ENCODE measurements around the gene UQCRC1. TPM values are rescaled to one million over a fixed set of nuclear protein-coding genes. Genes with fewer than 3 reads are reported as not detected.

UQCRC1 gene
- total RNA-seq, 1 donor from 2014 or later, result 390 TPM

DNA sequence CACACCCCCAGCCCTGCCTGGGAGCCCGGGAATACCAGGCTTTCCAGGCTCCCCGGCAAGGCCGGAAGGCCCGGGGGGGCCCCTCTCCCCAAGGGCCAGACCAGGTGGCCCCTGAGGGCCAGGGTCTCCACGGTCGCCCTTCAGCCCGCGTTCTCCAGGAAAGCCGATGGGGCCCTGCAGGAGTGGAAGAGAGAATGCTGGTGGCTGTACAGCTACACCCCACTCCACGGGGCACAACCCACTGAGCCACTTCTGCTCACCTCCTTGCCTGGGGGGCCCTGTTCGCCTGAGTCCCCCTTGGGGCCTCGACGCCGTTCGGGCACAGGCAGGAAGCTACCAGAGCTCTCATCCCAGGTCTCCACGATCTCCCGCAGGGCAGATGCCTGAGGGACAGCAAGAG, 34.1 kb downstream of the UQCRC1 start:
- no peak for DNase-seq (ENCODE audit: low read depth)

DNA sequence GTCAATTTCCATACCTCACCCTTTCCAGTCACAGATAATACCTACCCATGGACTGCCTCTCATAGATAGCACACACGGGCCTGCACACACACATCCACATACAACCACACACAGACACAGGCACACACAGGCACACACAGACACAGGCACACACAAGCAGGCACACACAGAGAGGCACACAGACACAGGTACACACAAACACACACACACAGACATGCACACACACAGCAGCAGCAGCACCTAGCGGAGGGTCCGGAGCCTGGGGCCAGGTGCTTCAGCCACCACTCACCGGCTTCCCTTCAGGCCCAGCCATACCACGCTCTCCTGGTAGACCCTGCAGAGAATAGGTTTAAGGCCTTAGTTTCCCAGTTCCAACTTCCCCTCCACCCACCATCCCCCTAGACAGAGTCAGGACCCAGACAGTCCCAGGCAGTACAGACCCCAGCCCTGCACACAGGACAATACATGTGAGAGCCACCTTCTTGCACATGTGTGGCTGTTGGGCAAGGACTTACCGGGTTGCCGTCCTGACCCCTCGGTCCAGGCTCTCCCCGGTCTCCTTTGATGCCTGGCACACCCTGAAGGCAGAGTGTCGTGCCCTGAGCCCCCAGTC, 35.4 kb downstream of the UQCRC1 start:
- DNase-seq (ENCODE audit: low read depth), result no peak

DNA sequence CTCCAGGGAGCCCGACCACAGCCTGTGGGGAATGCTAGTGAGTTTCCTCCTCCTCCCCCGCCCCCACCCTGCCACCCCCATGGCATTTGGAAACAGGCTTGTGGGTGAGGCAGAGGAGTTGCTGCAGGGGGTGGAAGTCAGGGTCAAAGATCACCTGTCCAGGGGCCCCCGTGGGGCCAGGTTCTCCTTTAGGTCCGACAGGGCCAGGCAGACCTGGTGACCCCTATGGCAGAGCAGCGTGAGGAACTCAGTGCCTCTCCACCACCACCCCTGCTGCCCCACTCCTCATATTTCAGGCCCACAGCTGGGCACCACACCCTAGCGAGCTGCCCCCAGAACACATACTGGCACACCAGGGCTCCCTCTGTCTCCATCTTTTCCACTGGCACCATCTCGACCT, 36.9 kb downstream of the UQCRC1 start:
- DNase-seq (ENCODE audit: low read depth), result no peak

DNA sequence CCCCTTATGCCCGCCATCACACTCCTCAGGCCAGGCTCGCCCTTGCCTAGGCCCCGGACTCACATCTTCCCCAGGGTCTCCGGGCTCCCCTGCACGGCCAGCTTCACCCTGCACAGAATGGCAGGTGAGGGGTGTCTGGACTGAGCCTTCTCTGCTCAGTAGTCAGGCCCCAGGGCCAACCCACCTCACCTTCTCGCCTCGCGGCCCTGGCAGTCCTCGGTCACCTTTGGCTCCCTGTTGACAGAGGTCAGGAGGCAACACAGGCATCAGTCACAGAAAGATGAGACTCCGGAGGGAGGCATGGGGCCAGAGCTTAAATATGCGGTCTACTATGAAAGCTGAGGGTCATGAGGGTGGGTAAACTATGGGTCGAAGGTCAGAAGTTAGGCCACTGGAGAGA, 37.5 kb downstream of the UQCRC1 start:
- no peak for DNase-seq (ENCODE audit: low read depth)

DNA sequence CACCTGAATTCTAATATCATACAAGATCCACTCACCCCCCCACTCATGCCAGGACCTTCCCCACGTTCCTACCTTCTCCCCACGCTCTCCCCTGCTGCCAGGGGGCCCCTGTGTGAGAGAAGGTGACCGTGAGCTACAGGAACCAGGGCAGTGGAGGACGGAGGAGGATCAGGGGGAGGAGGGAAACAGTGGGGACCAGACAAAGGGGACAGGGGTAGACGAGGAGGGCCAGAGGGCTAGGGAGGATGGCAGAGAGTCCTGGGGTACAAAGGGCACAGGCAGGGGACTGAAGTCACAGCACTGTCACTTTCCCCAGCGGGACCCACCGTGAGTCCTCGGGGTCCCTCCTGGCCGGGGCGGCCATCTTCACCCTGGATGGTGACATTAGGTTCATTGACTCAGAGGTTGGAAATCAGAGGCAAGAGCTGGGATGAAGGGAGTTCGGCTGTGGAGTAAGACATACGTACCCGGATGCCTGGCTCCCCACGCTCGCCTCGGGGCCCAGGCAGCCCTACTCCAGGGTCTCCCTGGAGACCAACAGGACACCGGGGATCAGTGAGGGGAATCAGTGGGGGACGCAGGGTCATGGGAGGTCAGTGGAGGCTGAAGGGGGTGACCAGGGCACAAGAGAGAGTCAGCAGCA, 39.5 kb downstream of the UQCRC1 start:
- no peak for DNase-seq (ENCODE audit: low read depth)

DNA sequence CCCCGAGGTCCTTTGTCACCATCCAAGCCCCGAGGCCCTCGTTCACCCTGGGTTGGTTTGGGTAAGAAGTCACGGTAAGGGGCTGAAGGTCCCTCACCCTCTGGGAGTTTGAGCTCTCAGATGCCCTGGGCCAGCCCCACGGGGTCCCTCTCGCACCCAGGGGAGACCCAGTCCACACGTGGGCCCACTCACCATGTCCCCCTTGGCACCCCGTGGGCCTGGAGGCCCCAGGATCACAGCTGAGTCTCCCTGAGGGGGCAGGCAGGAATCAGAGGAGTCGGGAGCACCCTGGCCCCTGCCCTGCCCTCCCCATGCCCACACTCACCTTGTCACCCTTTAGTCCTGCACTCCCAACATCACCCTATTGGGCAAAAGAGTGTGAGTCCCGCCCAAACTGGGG, 40.0 kb downstream of the UQCRC1 start:
- no peak for DNase-seq (ENCODE audit: low read depth)

DNA sequence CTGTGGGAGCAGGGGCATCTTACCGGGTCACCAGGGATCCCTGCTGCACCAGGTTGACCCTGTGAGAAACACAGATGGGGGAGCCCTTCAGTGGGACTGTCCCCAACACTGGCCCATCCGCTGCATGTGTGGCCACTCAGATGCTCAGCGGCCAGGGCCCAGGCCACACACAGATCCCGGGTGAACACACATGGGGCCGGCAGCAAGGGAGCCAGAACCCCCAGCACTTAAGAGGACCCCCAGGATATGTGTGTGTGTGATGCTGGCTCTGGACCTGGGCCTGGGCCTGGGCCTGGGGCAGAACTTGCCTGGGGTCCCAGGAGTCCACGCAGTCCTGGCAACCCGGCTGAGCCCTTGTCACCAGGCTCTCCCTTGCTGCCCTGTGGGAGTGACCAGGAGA, 41.0 kb downstream of the UQCRC1 start:
- no peak for DNase-seq (ENCODE audit: low read depth)

DNA sequence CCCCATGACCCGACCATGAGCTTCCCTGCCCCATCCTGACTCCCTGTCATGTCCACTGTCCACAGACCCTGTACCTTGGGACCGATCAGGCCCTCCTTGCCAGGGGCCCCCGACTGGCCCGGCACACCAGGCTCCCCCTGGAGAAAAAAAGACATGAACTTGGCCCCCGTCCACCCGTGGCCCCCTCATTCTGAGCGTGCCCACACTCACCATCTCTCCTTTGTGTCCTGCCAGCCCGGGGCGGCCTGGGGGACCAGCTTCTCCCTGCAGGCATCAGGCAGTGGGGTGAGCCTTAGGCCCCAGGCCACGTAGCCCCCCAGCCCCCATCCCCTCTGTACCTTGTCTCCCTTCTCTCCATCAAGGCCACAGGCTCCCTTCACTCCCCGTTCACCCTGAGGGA, 41.9 kb downstream of the UQCRC1 start:
- DNase-seq (ENCODE audit: low read depth), result no peak

DNA sequence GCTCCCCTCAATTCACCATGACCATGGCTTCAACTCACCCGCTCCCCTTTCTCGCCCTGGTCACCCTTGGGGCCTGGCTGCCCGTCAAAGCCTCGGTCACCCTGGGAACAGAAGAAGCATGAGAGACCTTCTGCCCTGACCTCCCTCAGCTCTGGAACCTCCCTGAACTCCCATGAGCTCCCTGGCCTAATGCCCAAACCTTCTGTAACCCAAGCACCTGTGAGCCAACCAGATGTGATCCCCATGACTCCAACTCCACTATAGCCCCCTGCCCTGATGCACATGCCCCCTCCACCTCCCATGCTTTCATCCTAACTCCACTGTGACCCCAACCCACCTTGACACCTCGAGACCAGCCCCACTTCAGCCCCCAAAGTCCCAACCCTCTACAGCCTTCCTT, 42.4 kb downstream of the UQCRC1 start:
- DNase-seq (ENCODE audit: low read depth), result no peak

DNA sequence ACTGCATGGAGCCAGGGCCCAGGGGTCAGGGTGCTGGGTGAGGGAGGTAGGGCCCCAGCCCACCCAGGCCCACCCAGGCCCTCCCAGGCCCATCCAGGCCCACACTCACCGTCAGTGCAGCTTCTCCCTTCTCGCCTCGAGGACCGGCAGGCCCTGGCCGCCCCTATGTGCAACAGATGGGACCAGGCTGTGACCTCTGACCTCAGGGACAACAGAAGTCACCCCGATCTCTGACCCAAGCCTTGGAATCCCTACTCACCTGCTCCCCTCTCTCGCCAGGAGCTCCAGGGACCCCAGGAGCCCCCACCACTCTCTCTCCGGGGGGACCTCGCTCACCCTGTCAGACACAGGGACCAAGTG, 43.1 kb downstream of the UQCRC1 start:
- no peak for DNase-seq (ENCODE audit: low read depth)

DNA sequence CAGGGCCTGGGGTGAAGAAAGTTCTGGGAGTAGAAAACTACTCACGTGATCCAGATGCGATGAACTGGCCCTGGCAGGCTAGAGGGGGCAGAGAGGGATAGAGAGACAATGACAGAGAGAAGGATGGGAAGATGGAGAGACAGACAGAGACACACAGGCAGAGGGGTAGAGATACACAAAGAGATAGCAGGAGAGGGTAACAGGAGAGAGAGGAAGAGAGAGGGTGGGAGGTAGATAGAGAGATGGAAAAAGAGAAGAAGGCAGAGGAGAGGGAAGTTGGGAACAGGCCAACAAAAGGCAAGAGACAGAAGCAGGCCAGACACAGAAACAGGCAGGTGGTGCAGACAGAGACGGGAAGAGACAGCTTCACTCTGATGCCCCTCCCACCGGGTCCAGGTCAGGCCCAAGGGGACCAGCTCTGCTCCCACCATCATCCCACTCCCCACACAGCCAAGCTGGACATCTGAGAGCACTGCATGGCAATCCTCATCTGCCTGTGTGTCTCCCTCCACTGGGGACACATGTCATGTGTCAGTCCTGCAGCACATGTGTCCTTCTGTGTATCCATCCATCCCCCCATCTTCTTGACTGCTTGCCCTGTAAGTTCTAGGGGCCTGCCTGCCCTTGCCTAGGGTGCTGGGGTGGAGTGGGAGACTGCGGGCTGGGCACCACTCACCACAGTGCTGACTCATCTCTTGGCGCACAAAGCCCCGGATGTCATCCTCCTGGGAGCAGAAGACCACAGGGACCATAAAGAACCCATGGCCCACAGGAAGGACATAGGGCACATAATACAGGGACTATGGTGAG, 43.6 kb downstream of the UQCRC1 start:
- peak; percentile 75 for DNase-seq (ENCODE audit: low read depth)

DNA sequence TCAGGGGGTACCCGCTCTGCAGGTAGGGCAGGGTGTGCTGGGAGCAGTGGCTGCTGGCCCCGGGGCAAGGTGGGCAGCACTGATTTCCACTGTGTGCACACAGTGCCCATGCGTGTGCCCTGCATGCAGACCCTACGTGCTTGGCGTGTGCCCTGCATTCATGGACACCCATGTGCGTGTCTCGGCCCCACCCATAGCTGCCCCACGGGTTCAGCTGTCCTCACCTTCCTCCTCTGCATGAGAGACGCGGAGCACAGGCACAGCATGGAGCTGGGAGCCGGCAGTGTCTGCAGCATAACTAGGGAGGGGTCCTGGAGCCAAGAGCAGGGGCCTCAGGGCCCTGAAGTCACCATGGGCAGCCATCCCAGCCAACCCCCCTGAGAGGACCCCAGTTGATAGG, 44.3 kb downstream of the UQCRC1 start:
- no peak for DNase-seq (ENCODE audit: low read depth)

DNA sequence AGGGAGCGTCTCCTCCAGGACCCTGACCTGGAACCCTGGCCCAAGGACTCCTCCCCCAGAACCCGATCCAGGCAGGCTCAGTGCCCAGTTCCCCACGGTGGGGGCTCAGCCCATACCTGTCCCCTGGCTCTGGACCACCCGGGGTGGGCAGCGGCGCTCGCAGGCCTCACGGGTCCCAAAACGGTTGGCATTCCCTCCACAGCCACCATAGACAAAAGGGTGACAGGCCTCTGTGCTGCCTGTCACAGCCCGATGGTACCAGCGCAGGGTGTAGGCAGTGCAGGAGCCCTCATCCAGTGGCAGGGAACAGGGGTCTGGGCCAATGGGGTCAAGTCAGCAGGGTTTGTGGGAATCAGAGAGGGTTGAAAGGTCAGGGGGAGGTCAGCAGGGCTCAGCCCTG, 44.8 kb downstream of the UQCRC1 start:
- DNase-seq (ENCODE audit: low read depth), result no peak

DNA sequence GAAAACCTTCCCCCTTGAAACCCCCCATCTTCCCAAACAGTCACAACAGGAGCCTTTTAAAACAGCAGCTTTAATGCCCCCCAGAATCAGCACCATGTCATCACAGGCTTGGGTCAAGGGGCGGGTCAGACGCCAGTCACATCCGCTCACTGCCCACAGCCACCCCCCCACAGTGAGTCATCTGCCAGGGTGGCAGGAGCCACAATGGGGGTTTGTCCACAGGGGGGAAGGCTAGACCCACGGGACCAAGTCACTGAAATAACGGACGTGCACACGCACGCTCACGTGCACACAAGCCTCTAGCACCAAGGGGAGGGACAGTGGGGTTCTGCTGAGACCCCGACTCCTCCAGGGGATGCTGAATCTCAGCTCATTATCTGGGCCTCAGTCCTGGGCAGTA, 45.4 kb downstream of the UQCRC1 start:
- DNase-seq (ENCODE audit: low read depth), result peak; percentile 85

DNA sequence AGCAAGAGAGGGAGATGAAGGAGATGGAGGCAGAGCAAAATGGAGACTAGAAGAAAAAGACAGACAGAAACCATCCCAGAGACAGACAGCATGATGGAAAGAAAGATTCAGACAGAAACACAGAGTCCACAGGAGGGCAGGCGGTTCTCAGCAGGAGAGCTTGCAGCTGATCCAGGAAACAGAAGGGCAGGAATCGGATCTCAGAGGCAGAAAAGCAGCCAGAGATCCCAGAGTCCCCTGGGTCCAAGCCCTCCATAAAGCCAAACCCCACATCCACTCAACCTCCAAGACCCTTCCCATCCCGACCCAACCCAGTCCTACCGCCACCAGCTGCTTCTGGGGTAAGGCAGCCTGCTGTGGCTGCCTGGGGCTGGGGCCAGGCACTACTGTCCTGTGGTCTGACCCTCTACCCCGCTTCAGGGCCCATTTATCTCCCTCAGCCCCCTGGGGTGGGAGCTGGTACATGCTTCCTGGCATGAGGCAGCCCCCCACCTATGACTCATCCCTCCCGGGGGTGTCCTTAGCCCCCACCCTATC, 46.0 kb downstream of the UQCRC1 start, which contains the start of gene UCN2:
Gene UCN2 (minus strand): TSS at position 400 of the 537 bp plus-strand sequence. CDS start 657 bp downstream, outside the sequence.
- peak; percentile 60 for DNase-seq (ENCODE audit: low read depth)

DNA sequence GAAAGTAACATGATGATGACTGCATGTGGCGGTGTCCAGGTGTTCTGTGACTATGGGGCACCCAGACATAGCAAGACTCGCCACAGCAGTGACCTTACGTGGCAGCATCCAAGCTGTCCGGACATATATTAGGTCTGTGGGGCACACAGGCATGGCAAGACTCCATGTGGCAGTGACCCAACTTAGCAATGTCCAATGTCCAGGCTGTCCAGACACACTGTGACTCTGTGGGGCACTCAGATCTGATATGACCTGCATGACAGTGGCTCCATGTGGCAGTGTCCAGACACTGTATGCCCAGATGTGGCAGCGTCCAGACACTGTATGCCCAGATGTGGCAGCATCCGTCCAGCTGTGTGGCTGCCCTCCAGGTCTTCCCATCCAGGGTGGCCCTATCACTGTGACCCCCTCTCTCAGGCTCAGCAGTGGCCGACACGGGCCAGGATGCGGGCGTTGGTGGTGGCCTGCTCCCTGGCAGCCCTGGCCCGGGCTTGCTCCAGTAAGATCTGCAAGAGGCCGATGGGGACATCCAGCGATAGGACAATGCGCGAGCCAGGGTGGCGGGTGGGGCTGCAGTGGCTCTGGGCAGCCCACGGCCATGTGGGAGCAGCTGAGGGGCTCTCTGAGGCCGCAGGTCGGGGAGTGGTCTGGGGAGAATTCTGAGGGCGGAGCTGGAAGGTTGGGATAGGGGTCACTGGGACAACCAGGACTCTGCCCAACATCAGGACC, 46.9 kb downstream of the UQCRC1 start:
- DNase-seq (ENCODE audit: low read depth), result no peak

DNA sequence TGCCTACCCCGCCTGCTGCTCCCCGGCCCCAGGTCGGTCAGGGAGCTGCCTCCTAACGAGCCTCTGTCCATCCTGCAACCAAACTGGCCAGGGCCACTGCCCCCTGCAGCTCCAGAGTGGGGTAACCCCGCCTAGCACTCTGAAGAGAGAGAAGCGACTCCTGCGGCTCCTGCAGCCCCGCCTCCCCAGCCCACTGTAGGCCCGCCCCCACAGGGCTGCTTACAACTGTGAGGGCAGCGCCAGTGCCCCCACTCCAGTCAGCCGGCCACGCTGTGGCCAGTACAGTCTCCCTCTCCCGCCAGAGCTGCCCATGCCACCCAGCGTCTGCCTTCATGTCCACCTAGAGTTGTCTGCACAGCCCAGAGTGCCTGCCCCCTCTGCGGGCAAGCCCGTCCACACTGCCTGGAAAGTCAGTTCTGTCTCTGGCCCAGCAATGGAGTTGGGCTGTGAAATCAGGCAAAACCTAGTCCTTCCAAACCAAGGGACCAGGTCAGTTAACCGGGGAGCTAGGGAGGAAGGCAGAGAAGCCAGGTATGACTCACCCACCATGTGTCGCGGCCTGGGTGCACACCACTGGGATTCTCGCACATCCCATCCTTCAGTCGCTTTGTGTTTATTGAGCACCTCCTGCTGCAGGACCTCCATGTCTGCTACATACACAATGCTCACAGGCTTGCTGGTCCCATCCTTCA, 48.3 kb downstream of the UQCRC1 start:
- peak; percentile 88 for DNase-seq (ENCODE audit: low read depth)

DNA sequence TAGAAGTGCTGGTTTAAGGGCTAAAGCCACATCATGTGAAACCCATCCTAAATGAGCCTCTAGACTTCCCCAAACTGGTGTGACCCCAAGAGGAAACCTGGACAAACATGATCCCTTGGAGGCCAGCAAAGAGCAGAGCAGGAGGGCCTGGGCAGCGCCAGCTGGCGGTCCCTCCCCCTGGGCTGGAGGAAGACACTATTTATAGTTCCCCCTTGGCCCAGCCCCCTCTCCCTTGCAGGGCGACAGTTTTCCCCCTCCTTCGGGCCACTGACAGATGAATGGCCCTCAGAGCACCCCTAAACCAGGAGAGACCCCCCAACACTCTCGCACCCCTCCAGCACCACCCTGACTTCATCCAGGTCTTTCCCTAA, 48.8 kb downstream of the UQCRC1 start:
- DNase-seq (ENCODE audit: low read depth), result peak; percentile 76

DNA sequence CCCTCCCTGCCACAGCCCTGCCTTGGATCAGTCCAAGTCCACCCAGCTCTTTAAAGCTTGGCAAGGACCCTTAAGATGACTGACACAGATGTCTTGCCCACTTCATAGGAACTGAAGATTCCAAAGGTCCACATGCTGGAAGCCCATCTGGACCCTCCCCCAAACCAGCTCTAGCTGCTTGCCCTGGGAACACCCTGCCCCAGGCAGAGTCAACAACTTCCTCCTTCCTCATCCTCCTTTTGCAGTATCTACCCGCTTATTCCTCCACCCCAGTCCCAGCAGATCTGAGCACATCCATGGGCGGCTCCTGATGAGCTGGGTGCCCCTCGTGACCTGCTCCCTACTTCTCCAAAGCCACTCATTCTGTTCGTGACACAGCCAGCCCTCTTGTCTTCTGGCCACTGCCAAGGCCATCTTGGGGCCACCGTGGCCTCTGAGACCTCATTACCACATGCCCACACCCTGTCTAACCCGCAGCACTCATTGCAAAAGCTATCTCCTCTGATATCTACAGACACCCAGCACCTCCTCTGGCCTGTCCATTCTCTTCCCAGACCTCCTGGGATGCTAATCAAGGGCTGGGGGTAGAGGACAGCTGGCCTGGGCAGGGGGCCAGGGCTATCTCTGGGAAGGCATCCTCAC, 50.8 kb downstream of the UQCRC1 start:
- no peak for DNase-seq (ENCODE audit: low read depth)

DNA sequence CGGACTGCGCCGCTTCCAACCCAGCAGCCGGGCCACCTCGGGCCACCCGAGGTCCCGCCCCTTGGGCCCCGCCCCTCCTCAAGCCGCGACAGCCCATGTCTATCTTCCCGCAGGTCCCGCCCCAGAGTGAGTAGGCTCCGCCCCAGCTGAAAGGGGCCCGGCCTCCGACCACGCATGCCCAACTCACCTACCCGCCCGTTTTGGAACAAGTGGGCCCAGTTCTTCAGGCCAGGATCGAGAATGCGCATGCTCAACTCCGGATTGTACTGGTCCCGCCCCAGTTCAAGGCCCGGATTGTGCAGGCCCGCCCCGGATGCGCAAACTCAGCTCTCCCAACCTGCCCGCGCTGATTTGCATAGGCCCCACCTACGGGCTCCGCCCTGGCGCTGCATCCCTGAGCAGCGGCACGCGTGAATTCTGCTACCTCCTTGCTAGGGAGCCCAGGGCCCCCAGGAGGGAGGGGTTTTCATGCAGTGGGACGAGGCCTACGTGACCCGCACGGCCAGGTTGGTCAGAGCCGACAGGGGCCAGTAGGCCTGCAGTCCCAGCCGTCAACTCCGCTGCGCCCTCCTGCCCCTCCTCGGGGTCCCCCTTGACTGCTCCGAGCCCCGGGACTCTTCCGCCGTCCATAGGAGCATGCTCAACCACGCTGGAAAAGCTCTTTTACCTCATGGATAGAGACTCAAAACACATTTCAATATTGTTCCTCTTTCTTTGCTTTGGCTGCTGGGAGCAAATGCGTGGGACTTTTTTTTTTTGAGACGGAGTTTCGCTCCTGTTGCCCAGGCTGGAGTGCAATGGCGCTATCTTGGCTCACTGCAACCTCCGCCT, 52.4 kb downstream of the UQCRC1 start, which contains the start of gene PFKFB4:
Gene PFKFB4 (minus strand): TSS at position 8 of the 831 bp plus-strand sequence. CDS start 26 bp downstream, outside the sequence.
- DNase-seq (ENCODE audit: low read depth), result peak; percentile 99

All from myocyte (in vitro differentiated cells).